ENCODE measurements around the gene NINJ2.
A peak's percentile ranks its signal among the peaks of the same experiment; 100 is the strongest.

NINJ2 gene

DNA sequence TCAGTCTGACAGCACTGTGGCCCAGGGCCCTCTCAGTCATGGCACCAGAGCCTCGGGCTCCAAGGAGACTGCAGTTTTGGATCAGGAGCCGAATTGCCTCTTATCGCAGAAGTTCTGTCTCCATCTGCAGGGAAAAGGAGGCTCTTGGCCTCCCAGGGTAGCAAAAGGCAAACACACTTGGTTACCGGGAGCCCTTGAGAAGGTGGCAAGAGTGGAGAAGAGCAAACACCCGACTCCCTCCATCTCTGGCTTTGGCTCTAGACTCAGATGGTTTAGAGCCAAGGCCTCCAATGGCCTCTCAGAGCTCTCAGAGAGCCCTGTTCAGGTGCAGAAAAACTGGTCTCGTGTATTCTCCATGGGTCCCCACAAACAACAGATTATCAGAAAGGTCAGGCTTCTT lies 44.6 kb downstream of the NINJ2 start:
- Histone ChIP-seq H3K9ac (ENCODE audit: insufficient read length, low read depth) (no peak overlapping the region), H3K27me3 (ENCODE audit: insufficient read depth, insufficient read length) (peaks cover 6% of the 10 kb centered on the region), H3K9me3 (ENCODE audit: insufficient read depth, low read length) (no peaks in the 10 kb centered on the region), H3K4me1 (ENCODE audit: insufficient read depth, insufficient read length) (peaks cover 28% of the 10 kb centered on the region), H3K4me3 (ENCODE audit: insufficient read length, low read depth) (no peak overlapping the region), H3K36me3 (ENCODE audit: insufficient read depth, insufficient read length, low read length) (no peaks in the 10 kb centered on the region)
- TF ChIP-seq YY1 (IDR thresholded peaks at IDR 0.05; ENCODE audit: insufficient read depth, insufficient read length) (no peak), ZNF274 (IDR thresholded peaks at IDR 0.05; ENCODE audit: low read depth, low read length) (no peak), SUZ12 (IDR thresholded peaks at IDR 0.05; ENCODE audit: extremely low read depth, insufficient read depth, insufficient read length) (no peak)
- no peak for DNase-seq (ENCODE audit: low read depth, low spot score)

DNA sequence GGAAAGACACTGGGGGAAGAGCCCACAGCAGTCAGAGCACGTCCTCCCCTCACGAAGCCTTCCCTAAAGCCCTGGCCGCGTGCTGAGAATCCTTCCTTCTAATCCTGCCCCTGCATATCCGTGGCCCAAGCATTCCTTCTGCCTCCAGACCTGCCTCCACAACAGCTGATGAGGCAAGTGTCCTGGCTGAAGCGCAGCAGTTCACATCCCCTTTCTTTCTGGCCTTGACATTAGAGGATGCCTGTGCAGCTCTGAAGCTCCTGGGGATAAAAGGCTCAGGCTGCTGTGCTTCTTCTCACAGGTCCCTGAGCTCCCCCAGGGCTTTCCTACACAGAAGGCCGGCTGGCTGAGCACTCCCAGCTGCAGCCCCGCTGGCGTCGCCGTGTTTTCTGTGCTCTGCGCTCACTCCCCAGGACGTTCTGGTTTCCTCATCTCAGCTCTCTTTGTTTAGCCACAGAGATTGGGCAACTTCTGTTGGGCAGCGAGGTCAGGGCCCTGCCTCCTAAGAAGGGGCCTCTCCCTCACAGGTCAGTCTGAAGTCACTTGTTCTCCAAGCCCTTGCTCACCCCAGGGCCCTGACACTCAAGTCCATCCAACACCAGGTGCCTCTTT lies 45.8 kb downstream of the NINJ2 start:
- Histone ChIP-seq H3K9ac (ENCODE audit: insufficient read length, low read depth) (peak overlapping the region; percentile 54), H3K9me3 (ENCODE audit: insufficient read depth, low read length) (no peaks in the 10 kb centered on the region), H3K4me3 (ENCODE audit: insufficient read length, low read depth) (no peak overlapping the region), H3K36me3 (ENCODE audit: insufficient read depth, insufficient read length, low read length) (no peaks in the 10 kb centered on the region), H3K4me1 (ENCODE audit: insufficient read depth, insufficient read length) (peaks cover 19% of the 10 kb centered on the region), H3K27me3 (ENCODE audit: insufficient read depth, insufficient read length) (peaks cover 6% of the 10 kb centered on the region)
- DNase-seq (ENCODE audit: low read depth, low spot score), result no peak
- TF ChIP-seq ZNF274 (IDR thresholded peaks at IDR 0.05; ENCODE audit: low read depth, low read length), result no peak
- TF ChIP-seq YY1 (IDR thresholded peaks at IDR 0.05; ENCODE audit: insufficient read depth, insufficient read length), result no peak
- TF ChIP-seq SUZ12 (IDR thresholded peaks at IDR 0.05; ENCODE audit: extremely low read depth, insufficient read depth, insufficient read length), result no peak

GRCh38 chr12:615620-616019 lies 47.6 kb downstream of the NINJ2 start:
- TF ChIP-seq SUZ12 (IDR thresholded peaks at IDR 0.05; ENCODE audit: extremely low read depth, insufficient read depth, insufficient read length), result no peak
- no peak for DNase-seq (ENCODE audit: low read depth, low spot score)
- H3K36me3 ChIP-seq (ENCODE audit: insufficient read depth, insufficient read length, low read length), result no peaks in the 10 kb centered on the region
- no peak overlapping the region for H3K4me3 ChIP-seq (ENCODE audit: insufficient read length, low read depth)
- peaks cover 6% of the 10 kb centered on the region for H3K27me3 ChIP-seq (ENCODE audit: insufficient read depth, insufficient read length)
- H3K9ac ChIP-seq (ENCODE audit: insufficient read length, low read depth), result no peak overlapping the region
- H3K4me1 ChIP-seq (ENCODE audit: insufficient read depth, insufficient read length), result peaks cover 19% of the 10 kb centered on the region
- no peaks in the 10 kb centered on the region for H3K9me3 ChIP-seq (ENCODE audit: insufficient read depth, low read length)

DNA sequence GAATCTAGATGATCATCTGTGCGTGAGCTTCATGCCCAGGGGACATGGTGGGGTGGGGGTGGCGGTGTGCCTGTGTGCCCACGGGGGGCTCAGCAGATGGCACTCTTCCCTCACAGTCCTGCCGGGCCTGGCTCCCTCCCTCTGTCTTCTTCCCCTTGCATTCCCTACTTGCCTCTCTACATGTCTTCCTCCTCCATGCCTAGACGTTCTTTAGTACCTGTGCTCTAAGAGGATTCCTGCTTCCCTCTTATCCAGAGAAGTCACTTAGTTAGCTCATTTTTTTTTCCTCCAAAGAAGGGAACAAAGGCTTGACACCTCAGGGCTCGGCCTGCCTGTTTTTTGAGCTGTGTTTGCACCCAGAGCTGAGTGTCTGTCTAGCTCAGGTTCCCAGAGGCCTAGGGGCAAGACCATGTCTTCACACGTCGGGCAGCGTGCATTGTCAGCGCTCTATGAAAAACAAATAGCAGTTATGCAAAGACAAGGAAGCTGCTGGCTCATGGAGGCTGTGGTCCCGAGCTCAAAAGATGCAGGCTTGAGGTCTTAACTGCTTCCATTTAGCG lies 48.8 kb downstream of the NINJ2 start:
- Histone ChIP-seq H3K9ac (ENCODE audit: insufficient read length, low read depth) (peak overlapping the region; percentile 23), H3K4me1 (ENCODE audit: insufficient read depth, insufficient read length) (peaks cover 23% of the 10 kb centered on the region), H3K27me3 (ENCODE audit: insufficient read depth, insufficient read length) (peaks cover 6% of the 10 kb centered on the region), H3K9me3 (ENCODE audit: insufficient read depth, low read length) (no peaks in the 10 kb centered on the region), H3K36me3 (ENCODE audit: insufficient read depth, insufficient read length, low read length) (no peaks in the 10 kb centered on the region), H3K4me3 (ENCODE audit: insufficient read length, low read depth) (no peak overlapping the region)
- no peak for DNase-seq (ENCODE audit: low read depth, low spot score)
- no peak for TF ChIP-seq YY1 (IDR thresholded peaks at IDR 0.05; ENCODE audit: insufficient read depth, insufficient read length)
- TF ChIP-seq SUZ12 (IDR thresholded peaks at IDR 0.05; ENCODE audit: extremely low read depth, insufficient read depth, insufficient read length), result no peak
- TF ChIP-seq ZNF274 (IDR thresholded peaks at IDR 0.05; ENCODE audit: low read depth, low read length), result no peak

GRCh38 chr12:613996-614395 lies 49.2 kb downstream of the NINJ2 start:
- H3K36me3 ChIP-seq (ENCODE audit: insufficient read depth, insufficient read length, low read length), result no peaks in the 10 kb centered on the region
- peaks cover 23% of the 10 kb centered on the region for H3K4me1 ChIP-seq (ENCODE audit: insufficient read depth, insufficient read length)
- no peaks in the 10 kb centered on the region for H3K9me3 ChIP-seq (ENCODE audit: insufficient read depth, low read length)
- TF ChIP-seq SUZ12 (IDR thresholded peaks at IDR 0.05; ENCODE audit: extremely low read depth, insufficient read depth, insufficient read length), result no peak
- TF ChIP-seq ZNF274 (IDR thresholded peaks at IDR 0.05; ENCODE audit: low read depth, low read length), result no peak
- no peak for TF ChIP-seq YY1 (IDR thresholded peaks at IDR 0.05; ENCODE audit: insufficient read depth, insufficient read length)
- DNase-seq (ENCODE audit: low read depth, low spot score), result no peak
- H3K4me3 ChIP-seq (ENCODE audit: insufficient read length, low read depth), result no peak overlapping the region
- no peak overlapping the region for H3K9ac ChIP-seq (ENCODE audit: insufficient read length, low read depth)
- H3K27me3 ChIP-seq (ENCODE audit: insufficient read depth, insufficient read length), result peaks cover 6% of the 10 kb centered on the region

DNA sequence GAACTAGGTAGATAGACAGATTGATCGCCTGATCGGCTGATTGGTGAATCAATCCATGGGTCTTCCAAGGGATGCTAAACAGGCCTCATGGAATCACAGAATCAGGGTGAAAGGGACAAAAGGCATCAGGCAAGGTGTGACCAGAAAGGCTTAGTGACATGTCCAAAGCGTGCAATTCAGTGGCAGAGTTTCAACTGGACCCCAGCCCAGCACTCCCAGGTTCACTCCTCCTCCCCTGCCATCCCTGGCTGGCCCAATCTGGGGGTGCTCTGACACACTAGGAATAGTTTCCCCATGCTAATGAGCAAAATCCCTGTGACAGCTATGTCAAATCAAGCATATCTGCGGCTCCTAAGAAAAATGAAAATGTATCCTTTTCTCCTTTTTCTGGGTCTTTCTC lies 50.4 kb downstream of the NINJ2 start:
- TF ChIP-seq ZNF274 (IDR thresholded peaks at IDR 0.05; ENCODE audit: low read depth, low read length) (no peak), SUZ12 (IDR thresholded peaks at IDR 0.05; ENCODE audit: extremely low read depth, insufficient read depth, insufficient read length) (no peak), YY1 (IDR thresholded peaks at IDR 0.05; ENCODE audit: insufficient read depth, insufficient read length) (no peak)
- DNase-seq (ENCODE audit: low read depth, low spot score), result no peak
- Histone ChIP-seq H3K9ac (ENCODE audit: insufficient read length, low read depth) (no peak overlapping the region), H3K4me3 (ENCODE audit: insufficient read length, low read depth) (no peak overlapping the region), H3K27me3 (ENCODE audit: insufficient read depth, insufficient read length) (peaks cover 3% of the 10 kb centered on the region), H3K9me3 (ENCODE audit: insufficient read depth, low read length) (no peaks in the 10 kb centered on the region), H3K4me1 (ENCODE audit: insufficient read depth, insufficient read length) (peaks cover 19% of the 10 kb centered on the region), H3K36me3 (ENCODE audit: insufficient read depth, insufficient read length, low read length) (no peaks in the 10 kb centered on the region)

DNA sequence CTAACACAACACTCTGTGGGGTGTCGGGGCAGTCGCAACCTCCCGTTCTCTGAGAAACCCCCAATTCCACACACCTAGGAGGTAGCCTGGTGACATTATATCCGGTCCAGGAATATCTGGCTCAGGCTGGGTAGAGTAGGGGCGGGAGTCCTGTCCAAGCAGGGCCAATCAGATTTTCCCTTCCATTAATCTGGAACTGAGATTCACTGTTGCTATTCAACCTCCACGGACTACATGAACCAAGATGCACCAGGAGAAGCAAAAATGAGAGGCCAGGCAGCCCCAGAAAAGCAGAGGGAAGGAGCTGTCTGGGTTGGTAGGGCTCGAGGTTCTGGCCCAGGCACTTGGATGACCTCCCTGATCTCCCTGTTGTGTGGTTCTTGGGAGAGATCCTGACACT lies 51.0 kb downstream of the NINJ2 start:
- no peak for TF ChIP-seq YY1 (IDR thresholded peaks at IDR 0.05; ENCODE audit: insufficient read depth, insufficient read length)
- TF ChIP-seq ZNF274 (IDR thresholded peaks at IDR 0.05; ENCODE audit: low read depth, low read length), result no peak
- no peak for TF ChIP-seq SUZ12 (IDR thresholded peaks at IDR 0.05; ENCODE audit: extremely low read depth, insufficient read depth, insufficient read length)
- H3K9me3 ChIP-seq (ENCODE audit: insufficient read depth, low read length), result no peaks in the 10 kb centered on the region
- H3K9ac ChIP-seq (ENCODE audit: insufficient read length, low read depth), result no peak overlapping the region
- H3K4me3 ChIP-seq (ENCODE audit: insufficient read length, low read depth), result no peak overlapping the region
- peaks cover 3% of the 10 kb centered on the region for H3K27me3 ChIP-seq (ENCODE audit: insufficient read depth, insufficient read length)
- no peak for DNase-seq (ENCODE audit: low read depth, low spot score)
- peaks cover 13% of the 10 kb centered on the region for H3K4me1 ChIP-seq (ENCODE audit: insufficient read depth, insufficient read length)
- H3K36me3 ChIP-seq (ENCODE audit: insufficient read depth, insufficient read length, low read length), result no peaks in the 10 kb centered on the region
